HepG2 (cell line): Measurements from ENCODE around the gene FAM114A1. TPM values are rescaled to one million over a fixed set of nuclear protein-coding genes. Genes with fewer than 3 reads are reported as not detected.

Experiments
- ATAC-seq: fragments of 200-7000 bp; cut with Tn5 transposase; 3 replicates; pipeline ENCODE4 v1.9.1; 2020; ENCODE audit warnings: mild to moderate bottlenecking, moderate library complexity
- BruUV-seq: library from RNA; stranded (reverse); fragments of 400-500 nt; replicated peaks from 2 replicates; lab custom pipeline; 2021; lab: Mats Ljungman, UMichigan
- CTCF ChIA-PET: fragments of 300-600 bp; formaldehyde crosslinking; extraction: SDS; loops from one replicate; lab custom pipeline; 2021; ENCODE audit warnings: low total read pairs, inconsistent platforms, low intra/inter-chr PET ratio; lab: Yijun Ruan, JAX
- POLR2A ChIA-PET: fragments of 350-600 bp; sonication (Branson Sonifier 250); formaldehyde crosslinking; loops from one replicate; lab custom pipeline; 2020; ENCODE audit warnings: antibody characterized with exemption, inconsistent platforms; lab: Yijun Ruan, JAX
- DNase-seq: peaks from one replicate; pipeline ENCODE4 v3.0.0-alpha.2; 2015; ENCODE audit warnings: low spot score
- FAIRE-seq: peaks from 3 replicates; lab custom pipeline; 2011; peaks lifted over from hg19 to GRCh38; lab: Jason Lieb, UNC
- H2AFZ ChIP-seq: one replicate; pipeline ENCODE4 v1.6.1; 2011; ENCODE audit warnings: low read length, inconsistent platforms
- H3K27ac ChIP-seq: fragments of 300-600 bp; 3 replicates; pipeline ENCODE4 v1.8.0; 2011; ENCODE audit warnings: mixed run types, mild to moderate bottlenecking, mixed read lengths, low read length, inconsistent platforms; ENCODE audit not compliant: insufficient read depth; ENCODE audit errors: extremely low read length
- H3K27me3 ChIP-seq, 2 experiments: fragments of 200-600 bp in 1 of 2; 2 replicates in 1 of 2; 3 replicates in 1 of 2; pipeline versions ENCODE4 v1.6.0 to v1.8.0; 2011; ENCODE audit warnings: low read length in 2 of 2, mild to moderate bottlenecking in 2 of 2, moderate library complexity in 2 of 2, inconsistent platforms in 1 of 2; ENCODE audit not compliant: insufficient read depth in 2 of 2, control insufficient read depth in 1 of 2
- H3K36me3 ChIP-seq, 2 experiments: fragments of 200-600 bp in 1 of 2; replicated peaks in 1 of 2; 2 replicates in 1 of 2; 3 replicates in 1 of 2; pipeline versions ENCODE4 v1.5.1 to v1.8.0; 2011; ENCODE audit warnings: low read length in 2 of 2, inconsistent platforms in 1 of 2; ENCODE audit not compliant: insufficient read depth in 2 of 2, control insufficient read depth in 1 of 2
- H3K4me1 ChIP-seq: 2 replicates; pipeline ENCODE4 v1.5.1; 2012; ENCODE audit warnings: low read length, inconsistent platforms; ENCODE audit not compliant: insufficient read depth
- H3K4me2 ChIP-seq: 2 replicates; pipeline ENCODE4 v1.6.0; 2011; ENCODE audit warnings: low read depth, low read length, inconsistent platforms
- H3K4me3 ChIP-seq, 3 experiments: fragments of 200-600 bp in 1 of 3; sonication (generic), shearing (Covaris generic) in 1 of 3; replicated peaks in 1 of 3; 2 replicates each; pipeline ENCODE4 v1.5.1; 2011 to 2016; ENCODE audit warnings: low read length in 3 of 3, inconsistent platforms in 2 of 3, low read depth in 2 of 3, mild to moderate bottlenecking in 2 of 3, control low read depth in 1 of 3, mixed read lengths in 1 of 3; ENCODE audit not compliant: insufficient read depth in 1 of 3
- H3K79me2 ChIP-seq: one replicate; pipeline ENCODE4 v1.6.1; 2011; ENCODE audit warnings: low read length, inconsistent platforms; ENCODE audit not compliant: insufficient read depth
- H3K9ac ChIP-seq: 2 replicates; pipeline ENCODE4 v1.6.0; 2011; ENCODE audit warnings: mild to moderate bottlenecking, low read depth, low read length, inconsistent platforms; ENCODE audit not compliant: insufficient read depth
- H3K9me3 ChIP-seq: 2 replicates; pipeline ENCODE4 v1.5.1; 2012; ENCODE audit warnings: mild to moderate bottlenecking, low read length
- H4K20me1 ChIP-seq: 2 replicates; pipeline ENCODE4 v1.6.0; 2011; ENCODE audit warnings: inconsistent platforms, mild to moderate bottlenecking, low read length, moderate library complexity; ENCODE audit not compliant: insufficient read depth
- AKNA ChIP-seq: sonication (generic); formaldehyde crosslinking; IDR thresholded peaks from 2 replicates; pipeline ENCODE4 v1.4.0; 2020; ENCODE audit warnings: missing genetic modification reagents, borderline replicate concordance
- DMTF1 ChIP-seq: sonication (generic); formaldehyde crosslinking; IDR thresholded peaks from 2 replicates; pipeline ENCODE4 v1.4.0; 2020; ENCODE audit warnings: mild to moderate bottlenecking, missing genetic modification reagents
- EEA1 ChIP-seq: sonication (generic); formaldehyde crosslinking; IDR thresholded peaks from 2 replicates; pipeline ENCODE4 v1.5.1; 2020; ENCODE audit warnings: mild to moderate bottlenecking, missing genetic modification reagents, borderline replicate concordance
- MBNL3 ChIP-seq: fragments of 250-450 bp; sonication (Bioruptor Pico); conservative IDR thresholded peaks from 2 replicates; pipeline ENCODE4 v1.8.0; 2022; ENCODE audit warnings: mild to moderate bottlenecking, inconsistent platforms
- MXD1 ChIP-seq: sonication (generic); formaldehyde crosslinking; IDR thresholded peaks from 2 replicates; pipeline ENCODE4 v1.4.0; 2020; ENCODE audit warnings: mild to moderate bottlenecking, missing genetic modification reagents
- NR2F6 ChIP-seq, 2 experiments: IDR thresholded peaks; 2 replicates each; pipeline ENCODE4 v1.6.1; 2016; ENCODE audit warnings: antibody characterized with exemption in 1 of 2, mild to moderate bottlenecking in 1 of 2
- SKIL ChIP-seq: sonication (generic); formaldehyde crosslinking; IDR thresholded peaks from 2 replicates; pipeline ENCODE4 v1.8.0; 2022; ENCODE audit warnings: missing genetic modification reagents, mild to moderate bottlenecking, moderate library complexity, borderline replicate concordance
- ZMYM2 ChIP-seq: sonication (generic); formaldehyde crosslinking; IDR thresholded peaks from 2 replicates; pipeline ENCODE4 v1.8.0; 2022; ENCODE audit warnings: mild to moderate bottlenecking, missing genetic modification reagents
- ZNF597 ChIP-seq: sonication (generic); formaldehyde crosslinking; IDR thresholded peaks from 2 replicates; pipeline ENCODE4 v1.5.0; 2020; ENCODE audit warnings: missing genetic modification reagents
- ZNF629 ChIP-seq: sonication (generic); formaldehyde crosslinking; conservative IDR thresholded peaks from 2 replicates; pipeline ENCODE4 v1.5.0; 2020; ENCODE audit warnings: missing genetic modification reagents
- ZNF879 ChIP-seq: sonication (generic); formaldehyde crosslinking; IDR thresholded peaks from 2 replicates; pipeline ENCODE4 v1.8.1; 2023; ENCODE audit warnings: missing genetic modification reagents
- ZSCAN31 ChIP-seq: sonication (generic); formaldehyde crosslinking; IDR thresholded peaks from 2 replicates; pipeline ENCODE4 v1.5.0; 2020; ENCODE audit warnings: low read depth, mild to moderate bottlenecking, missing genetic modification reagents
- WGBS: methylation state at CpG from one replicate; pipeline ENCODE4 v1.1.6; 2017; ENCODE audit warnings: low lambda C conversion rate; 5-methylcytosine and 5-hydroxymethylcytosine counted together
- in situ Hi-C: cut with HindIII; loops from 2 replicates; pipeline ENCODE4 v1.10.0; 2017; ENCODE audit warnings: low pct_unique_long_range_greater_than_20kb; ENCODE audit not compliant: extremely low pct_ligation_motif_present
- intact Hi-C: fragments of 100-400 bp; cut with micrococcal nuclease; formaldehyde crosslinking; loops from one replicate; pipeline ENCODE4 v1.10.0; 2022; ENCODE audit not compliant: unreplicated experiment
- polyA plus RNA-seq, 8 experiments: library from polyadenylated mRNA; depleted of rRNA in 3 of 8; stranded (reverse) in 7 of 8; unstranded in 1 of 8; fragments of >200 nt; fragmentation: Illumina TruSeq in 4 of 8; extraction: Trizol in 4 of 8; gene quantifications; 2 replicates each; pipeline versions ENCODE4 v1.2.1 to v1.2.3, GENCODE V29; 2011 to 2016; ENCODE audit warnings: low read depth in 4 of 8, missing spikeins in 1 of 8, mixed read lengths in 1 of 8; ENCODE audit not compliant: insufficient read depth in 1 of 8
- total RNA-seq, 5 experiments: library from RNA; depleted of rRNA; stranded (reverse); fragments of >200 nt; fragmentation: Illumina TruSeq; extraction: Trizol; gene quantifications; 2 replicates each; pipeline ENCODE4 v1.2.3, GENCODE V29; 2016; ENCODE audit warnings: low read depth in 1 of 5

The FAM114A1 gene
- total and polyA plus RNA-seq, 2 of the 13 experiments (the other 11 are each of a cell fraction or from before 2014, with no cell fraction given) = 61.0 to 76.9 TPM

- no peak for ATAC-seq
- no peak overlapping the region for H3K9ac ChIP-seq
- H4K20me1 ChIP-seq = no peaks in the 10 kb centered on the region
- no peak overlapping the region for H3K4me2 ChIP-seq
- no peak overlapping the region for H3K27ac ChIP-seq
- in situ Hi-C loops = no loop called here
- H2AFZ ChIP-seq = no peak overlapping the region
- no TSS peak for BruUV-seq
- DNase-seq = no peak
- ChIA-PET POLR2A (no interaction called here), CTCF (no interaction called here)
- H3K4me1 ChIP-seq = no peaks in the 10 kb centered on the region; the same call in 1 of the 2 replicates
- no peaks in the 10 kb centered on the region for H3K36me3 ChIP-seq
- H3K27me3 ChIP-seq = no peaks in the 10 kb centered on the region
- 72% methylated on average over 4 of the region's 4 CpGs for WGBS
- H3K79me2 ChIP-seq = no peaks in the 10 kb centered on the region
- intact Hi-C loops = no loop called here
- H3K9me3 ChIP-seq = no peaks in the 10 kb centered on the region
- no peak for FAIRE-seq
- H3K4me3 ChIP-seq = no peak overlapping the region
- TF ChIP-seq ZMYM2 (CRISPR knock-in tag) (no peak), MBNL3 (CRISPR knock-in tag) (no peak), ZNF597 (CRISPR knock-in tag) (no peak), ZNF879 (CRISPR knock-in tag) (no peak), AKNA (CRISPR knock-in tag) (no peak), EEA1 (CRISPR knock-in tag) (no peak), ZNF629 (CRISPR knock-in tag) (no peak), DMTF1 (CRISPR knock-in tag) (no peak), SKIL (CRISPR knock-in tag) (no peak), ZSCAN31 (CRISPR knock-in tag) (no peak), MXD1 (CRISPR knock-in tag) (no peak), NR2F6 (IDR thresholded peaks at IDR 0.05) (no peak), NR2F6 (CRISPR knock-in tag; IDR thresholded peaks at IDR 0.05) (no peak)
Measured at GRCh38 chr4:38958453-38959190, 91.0 kb downstream of the FAM114A1 start.
